ENCODE results near the gene UBR4. TPM values are rescaled to one million over a fixed set of nuclear protein-coding genes. Genes with fewer than 3 reads are reported as not detected.

UBR4 gene
- total and polyA plus RNA-seq, 10 of the 15 experiments (the other 5 are each of a cell fraction or from before 2014, with no cell fraction given): 34.2 to 124 (median 56.2) TPM

- DNase-seq (ENCODE audit: low read depth, low spot score) (no peak), FAIRE-seq (no peak), ATAC-seq (no peak)
- Histone ChIP-seq H3K36me3 (ENCODE audit: control insufficient read depth in 2 of 2, insufficient read depth in 2 of 2, low read length in 1 of 2) (no peaks in the 10 kb centered on the region), H3K79me2 (ENCODE audit: control insufficient read depth, insufficient read depth, low read length) (no peaks in the 10 kb centered on the region), H3K9ac (ENCODE audit: control insufficient read depth, insufficient read depth, low read length) (no peak overlapping the region), H3K9me3 (replicated peaks; ENCODE audit: control insufficient read depth, insufficient read depth, low read length) (no peaks in the 10 kb centered on the region; the same call in 2 of the 3 replicates), H3K27ac (ENCODE audit: control insufficient read depth, insufficient read depth) (no peak overlapping the region), H4K20me1 (ENCODE audit: control insufficient read depth, insufficient read depth) (no peaks in the 10 kb centered on the region), H3K4me2 (ENCODE audit: control insufficient read depth, insufficient read depth) (no peak overlapping the region), H2AFZ (ENCODE audit: control insufficient read depth, low read depth, low read length) (no peak overlapping the region), H3K27me3 (replicated peaks in 1 of 2; ENCODE audit: control insufficient read depth in 2 of 2, insufficient read depth in 2 of 2, low read length in 1 of 2) (no peaks in the 10 kb centered on the region), H3K4me1 (ENCODE audit: control insufficient read depth, insufficient read depth, low read length) (no peaks in the 10 kb centered on the region), H3K4me3 (no peak overlapping the region)
- CTCF ChIA-PET: no interaction called here
- in situ Hi-C loops (cut with MboI): no loop called here
- WGBS (ENCODE audit: insufficient coverage, insufficient replicate concordance, low lambda C conversion rate, missing lambda C conversion rate): 62% methylated on average over 10 of the region's 10 CpGs
- intact Hi-C loops (cut with micrococcal nuclease; ENCODE audit: unreplicated experiment): no loop called here
- RAD21 ChIA-PET (ENCODE audit: unreplicated experiment): no interaction called here
- SMC1A ChIA-PET (ENCODE audit: uncharacterized antibody, unreplicated experiment): no interaction called here
- no TSS peak for BruUV-seq (replicated peaks)
- no peak for TF ChIP-seq POLR2AphosphoS2 (IDR thresholded peaks at IDR 0.05; ENCODE audit: low read depth, low read length)
- TF ChIP-seq MEF2A (IDR thresholded peaks at IDR 0.05; ENCODE audit: insufficient read depth, low read depth, low read length): no peak
- TF ChIP-seq NFIC (IDR thresholded peaks at IDR 0.05; ENCODE audit: low read depth, low read length): no peak
- no peak for TF ChIP-seq EED (IDR thresholded peaks at IDR 0.05; ENCODE audit: low read depth)
- TF ChIP-seq RUNX3 (IDR thresholded peaks at IDR 0.05; ENCODE audit: low read length): no peak
- no peak for TF ChIP-seq USF1 (IDR thresholded peaks at IDR 0.05; ENCODE audit: borderline replicate concordance, extremely low read length, insufficient read depth, low read depth, low read length)
- TF ChIP-seq PAX8 (IDR thresholded peaks at IDR 0.05): no peak
- TF ChIP-seq MEF2B (IDR thresholded peaks at IDR 0.05; ENCODE audit: partially characterized antibody, poor library complexity, severe bottlenecking): no peak
- no peak for TF ChIP-seq ZNF274 (IDR thresholded peaks at IDR 0.05; ENCODE audit: insufficient read depth, insufficient read length)
- no peak for TF ChIP-seq IKZF1 (conservative IDR thresholded peaks at IDR 0.05)
- TF ChIP-seq MAX (IDR thresholded peaks at IDR 0.05; ENCODE audit: low read depth, low read length): no peak
- POLR2A ChIA-PET: no interaction called here
These were observed 143.2 kb downstream of the UBR4 start for GRCh38 chr1:19066874-19067181.

Measured in GM12878 (cell line).